ENCODE results near the gene ZBTB9.

DNA sequence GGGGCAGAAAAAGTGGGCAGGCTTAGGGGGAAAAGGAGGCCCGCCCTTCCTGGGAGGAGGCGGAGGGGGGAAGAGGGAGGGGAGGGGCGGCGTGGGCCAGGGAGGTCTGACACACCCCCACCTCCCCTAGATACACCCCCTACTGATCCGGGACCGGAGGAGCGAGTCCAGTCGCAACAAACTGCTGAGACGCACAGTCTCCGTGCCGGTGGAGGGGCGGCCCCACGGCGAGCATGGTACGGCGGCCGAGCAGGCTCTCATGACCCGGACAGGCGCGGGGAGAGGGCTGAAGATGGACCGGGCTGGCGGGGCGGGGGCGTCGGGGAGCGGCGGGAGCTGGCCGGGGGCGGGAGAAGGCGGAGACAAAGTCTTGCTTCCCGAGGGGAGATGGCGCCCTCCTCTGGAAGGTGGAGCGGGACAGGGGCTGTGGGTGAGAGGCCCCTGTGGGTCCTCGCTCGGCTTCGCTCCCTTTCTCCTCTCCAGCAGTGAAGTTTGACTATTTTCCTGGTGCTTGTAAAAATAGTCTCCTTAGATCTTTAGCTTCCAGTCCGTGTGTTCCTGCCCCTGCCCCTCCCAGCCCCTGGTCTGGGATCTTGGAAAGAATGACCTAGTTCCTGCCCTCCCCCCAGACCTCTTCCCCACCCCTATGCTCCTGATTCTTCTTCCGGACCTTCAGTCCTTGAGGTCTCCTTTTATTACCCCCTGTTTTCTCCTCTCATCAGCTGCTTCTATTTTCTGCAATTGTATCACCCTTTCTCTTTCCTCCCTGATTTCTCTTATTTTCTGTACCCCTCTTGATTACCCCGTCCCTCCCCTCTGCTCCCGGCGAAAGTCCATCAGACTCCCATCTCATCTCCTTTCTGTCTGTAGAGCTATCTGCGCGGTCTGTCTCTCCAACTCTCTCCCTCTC is 28.5 kb upstream of the ZBTB9 start:
- TF ChIP-seq, protein P1, sequence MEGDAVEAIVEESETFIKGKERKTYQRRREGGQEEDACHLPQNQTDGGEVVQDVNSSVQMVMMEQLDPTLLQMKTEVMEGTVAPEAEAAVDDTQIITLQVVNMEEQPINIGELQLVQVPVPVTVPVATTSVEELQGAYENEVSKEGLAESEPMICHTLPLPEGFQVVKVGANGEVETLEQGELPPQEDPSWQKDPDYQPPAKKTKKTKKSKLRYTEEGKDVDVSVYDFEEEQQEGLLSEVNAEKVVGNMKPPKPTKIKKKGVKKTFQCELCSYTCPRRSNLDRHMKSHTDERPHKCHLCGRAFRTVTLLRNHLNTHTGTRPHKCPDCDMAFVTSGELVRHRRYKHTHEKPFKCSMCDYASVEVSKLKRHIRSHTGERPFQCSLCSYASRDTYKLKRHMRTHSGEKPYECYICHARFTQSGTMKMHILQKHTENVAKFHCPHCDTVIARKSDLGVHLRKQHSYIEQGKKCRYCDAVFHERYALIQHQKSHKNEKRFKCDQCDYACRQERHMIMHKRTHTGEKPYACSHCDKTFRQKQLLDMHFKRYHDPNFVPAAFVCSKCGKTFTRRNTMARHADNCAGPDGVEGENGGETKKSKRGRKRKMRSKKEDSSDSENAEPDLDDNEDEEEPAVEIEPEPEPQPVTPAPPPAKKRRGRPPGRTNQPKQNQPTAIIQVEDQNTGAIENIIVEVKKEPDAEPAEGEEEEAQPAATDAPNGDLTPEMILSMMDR (conservative IDR thresholded peaks at IDR 0.05), result peak; percentile 68
- TF ChIP-seq ZFX (IDR thresholded peaks at IDR 0.05), result no peak
